H4 (cell line): ENCODE data around the gene CAPN14. TPM values are rescaled to one million over a fixed set of nuclear protein-coding genes. Genes with fewer than 3 reads are reported as not detected.

ENCODE experiments used
- DNase-seq: peaks from one replicate; pipeline ENCODE4 v3.0.0-alpha.2; 2015; ENCODE audit warnings: low spot score
- total RNA-seq: library from RNA; depleted of rRNA; stranded (reverse); fragments of >200 nt; shearing (Covaris generic); gene quantifications from 2 replicates; pipeline ENCODE4 v1.2.3, GENCODE V29; 2014

CAPN14 gene
- total RNA-seq, 1 experiment from 2014 or later = 0.14 TPM

- no peak for DNase-seq
These were observed 24.4 kb upstream of the CAPN14 start for GRCh38 chr2:31241625-31242270.

GRCh38 chr2:31240381-31241365, 23.4 kb upstream of the CAPN14 start:
- DNase-seq = no peak

- no peak for DNase-seq
These were observed 22.4 kb upstream of the CAPN14 start for GRCh38 chr2:31239593-31240177.

- no peak for DNase-seq
These were observed 21.7 kb upstream of the CAPN14 start for GRCh38 chr2:31238906-31239592.

- DNase-seq = no peak
These were observed 21.0 kb upstream of the CAPN14 start for GRCh38 chr2:31238126-31238905.

DNA sequence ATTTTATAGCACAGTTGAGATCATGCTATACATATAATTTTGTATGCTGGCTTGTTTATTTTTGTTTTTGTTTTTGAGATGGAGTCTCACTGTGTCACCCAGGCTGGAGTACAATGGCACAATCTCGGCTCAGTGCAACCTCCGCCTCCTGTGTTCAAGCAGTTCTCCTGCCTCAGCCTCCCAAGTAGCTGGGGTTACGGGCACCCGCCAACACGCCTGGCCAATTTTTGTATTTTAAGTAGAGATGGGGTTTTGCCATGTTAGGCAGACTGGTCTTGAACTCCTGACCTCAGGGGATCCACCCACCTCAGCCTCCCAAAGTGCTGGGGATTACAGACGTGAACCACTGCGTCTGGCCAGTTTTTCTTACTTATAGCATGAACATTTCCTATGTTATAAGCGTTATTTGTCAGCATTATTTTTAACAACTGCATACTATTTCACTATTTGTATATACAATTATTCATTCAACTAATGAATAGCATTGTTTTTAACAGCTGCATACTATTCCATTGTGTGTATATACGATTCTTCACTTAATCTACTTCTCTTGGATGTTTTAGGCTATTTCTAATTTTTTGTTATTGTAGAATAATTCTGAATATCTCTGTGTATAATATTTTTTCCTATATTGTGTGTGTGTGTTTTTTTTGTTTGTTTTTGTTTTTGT, 20.2 kb upstream of the CAPN14 start:
- no peak for DNase-seq

GRCh38 chr2:31236433-31237205, 19.3 kb upstream of the CAPN14 start:
- DNase-seq = no peak

DNA sequence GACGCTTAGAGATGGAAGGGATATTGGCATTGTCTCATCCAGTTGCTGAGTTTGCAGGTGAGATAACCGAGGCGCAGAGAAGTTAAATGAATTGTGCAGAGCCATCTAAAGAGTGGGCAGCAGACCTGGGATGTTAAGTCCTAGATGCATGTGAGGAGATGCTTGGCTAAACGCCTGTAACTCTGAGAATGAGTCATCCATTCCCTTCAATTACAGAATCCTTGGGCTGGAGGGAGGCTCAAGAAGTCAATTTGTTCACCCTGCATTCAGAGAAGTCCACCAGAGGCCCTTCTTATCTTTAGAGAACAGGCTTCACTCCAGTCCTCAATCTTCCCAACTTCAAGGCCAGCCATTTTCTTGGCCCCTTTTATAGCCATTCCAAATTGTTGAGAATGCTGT, 18.2 kb upstream of the CAPN14 start:
- DNase-seq = peak; percentile 39

GRCh38 chr2:31234683-31235503, 17.6 kb upstream of the CAPN14 start:
- DNase-seq = no peak

GRCh38 chr2:31233741-31234682, 16.7 kb upstream of the CAPN14 start, which contains the start of gene EHD3:
Gene EHD3 (plus strand): TSS chr2:31234152. CDS start chr2:31234622, 470 bp downstream.
- peak; percentile 77 for DNase-seq

DNA sequence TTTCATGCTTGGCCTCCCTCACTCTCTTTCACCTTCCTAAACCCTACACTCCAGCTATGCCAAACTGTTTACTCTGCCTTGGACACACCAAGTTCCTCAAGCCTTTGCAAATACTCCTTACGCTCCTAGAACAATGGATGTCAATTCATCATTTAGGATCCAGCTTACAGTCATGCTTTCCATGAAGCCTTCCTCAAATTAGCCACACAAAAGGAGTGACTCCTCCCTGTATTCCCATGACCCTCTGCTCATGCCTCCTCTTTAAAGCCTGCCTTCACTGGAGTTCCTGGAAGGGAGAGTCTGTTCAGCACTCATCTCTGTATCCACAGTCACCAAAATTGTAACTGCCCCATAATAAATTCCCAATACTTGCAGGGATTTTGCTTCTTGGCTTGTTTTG, 15.9 kb upstream of the CAPN14 start:
- DNase-seq = no peak

GRCh38 chr2:31232586-31232985, 15.3 kb upstream of the CAPN14 start:
- no peak for DNase-seq

DNA sequence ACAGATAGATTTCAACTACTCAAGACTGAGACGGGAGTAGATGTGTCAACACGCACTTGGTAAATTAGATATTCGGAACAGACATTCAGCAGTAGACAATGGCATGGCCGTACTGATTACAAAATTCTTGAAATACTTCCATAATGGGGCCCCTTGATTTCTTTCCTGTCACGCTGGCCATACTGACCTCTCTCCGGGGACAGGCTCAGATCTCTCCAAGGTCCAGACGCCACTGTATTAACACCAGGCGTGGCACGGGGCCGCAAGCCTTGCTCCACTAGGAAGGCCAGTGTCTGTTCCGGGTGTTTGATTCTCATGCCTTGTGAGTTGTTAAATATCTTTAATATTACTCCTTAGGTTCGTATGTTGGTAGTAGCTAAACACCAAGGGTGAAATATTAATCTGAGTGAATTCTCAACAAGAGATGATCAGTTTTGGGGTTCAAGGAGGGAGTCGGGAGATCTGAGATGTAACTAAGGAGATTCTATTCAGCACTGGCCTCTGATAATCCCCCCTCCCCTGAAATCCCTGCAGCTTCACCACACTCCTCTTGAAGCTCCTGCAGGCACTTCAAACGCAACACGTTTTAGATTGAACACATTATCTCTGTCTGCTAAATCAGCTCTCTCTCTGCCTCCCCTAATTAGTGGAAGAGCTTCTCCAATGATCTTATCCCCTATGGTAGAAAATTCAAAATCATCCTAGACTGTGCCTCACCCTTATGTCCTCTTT, 14.4 kb upstream of the CAPN14 start:
- no peak for DNase-seq

GRCh38 chr2:31230751-31231150, 13.4 kb upstream of the CAPN14 start:
- no peak for DNase-seq

GRCh38 chr2:31228717-31229116, 11.4 kb upstream of the CAPN14 start:
- no peak for DNase-seq

- DNase-seq = no peak
These were observed 10.4 kb upstream of the CAPN14 start for GRCh38 chr2:31227711-31228125.

DNA sequence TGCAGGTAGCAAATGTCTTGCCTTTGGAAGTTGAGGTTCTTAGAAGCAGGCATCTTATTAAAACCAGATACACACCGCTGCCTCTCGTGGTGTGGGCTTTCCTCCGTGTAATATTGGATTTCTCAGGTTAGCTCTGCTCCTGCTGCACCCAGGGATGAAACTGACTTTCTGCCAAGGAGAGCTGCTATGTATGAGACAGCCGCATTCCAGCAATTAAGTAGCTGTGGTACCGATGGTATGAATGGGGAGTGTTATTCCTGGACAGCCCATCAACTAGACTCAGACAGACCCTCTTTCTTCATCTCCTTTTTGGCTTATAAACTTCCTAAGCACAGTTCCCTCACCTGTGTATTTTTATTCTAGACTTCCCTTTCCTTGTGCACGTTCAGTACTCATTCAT, 9.8 kb upstream of the CAPN14 start:
- DNase-seq = no peak
